NOMO-1 (cell line): ENCODE results near the gene PCNP.
"Not testable (repeated sequence)": the region's sequence is repeated elsewhere in the genome, so short reads cannot be mapped to it uniquely, and the experiment has no call there.

Source experiments
- DNase-seq, 2 experiments: peaks; one replicate each; lab custom pipeline; 2025; ENCODE audit not compliant: unreplicated experiment in 2 of 2; lab: John Stamatoyannopoulos, UW

Gene PCNP, protein sequence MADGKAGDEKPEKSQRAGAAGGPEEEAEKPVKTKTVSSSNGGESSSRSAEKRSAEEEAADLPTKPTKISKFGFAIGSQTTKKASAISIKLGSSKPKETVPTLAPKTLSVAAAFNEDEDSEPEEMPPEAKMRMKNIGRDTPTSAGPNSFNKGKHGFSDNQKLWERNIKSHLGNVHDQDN

DNA sequence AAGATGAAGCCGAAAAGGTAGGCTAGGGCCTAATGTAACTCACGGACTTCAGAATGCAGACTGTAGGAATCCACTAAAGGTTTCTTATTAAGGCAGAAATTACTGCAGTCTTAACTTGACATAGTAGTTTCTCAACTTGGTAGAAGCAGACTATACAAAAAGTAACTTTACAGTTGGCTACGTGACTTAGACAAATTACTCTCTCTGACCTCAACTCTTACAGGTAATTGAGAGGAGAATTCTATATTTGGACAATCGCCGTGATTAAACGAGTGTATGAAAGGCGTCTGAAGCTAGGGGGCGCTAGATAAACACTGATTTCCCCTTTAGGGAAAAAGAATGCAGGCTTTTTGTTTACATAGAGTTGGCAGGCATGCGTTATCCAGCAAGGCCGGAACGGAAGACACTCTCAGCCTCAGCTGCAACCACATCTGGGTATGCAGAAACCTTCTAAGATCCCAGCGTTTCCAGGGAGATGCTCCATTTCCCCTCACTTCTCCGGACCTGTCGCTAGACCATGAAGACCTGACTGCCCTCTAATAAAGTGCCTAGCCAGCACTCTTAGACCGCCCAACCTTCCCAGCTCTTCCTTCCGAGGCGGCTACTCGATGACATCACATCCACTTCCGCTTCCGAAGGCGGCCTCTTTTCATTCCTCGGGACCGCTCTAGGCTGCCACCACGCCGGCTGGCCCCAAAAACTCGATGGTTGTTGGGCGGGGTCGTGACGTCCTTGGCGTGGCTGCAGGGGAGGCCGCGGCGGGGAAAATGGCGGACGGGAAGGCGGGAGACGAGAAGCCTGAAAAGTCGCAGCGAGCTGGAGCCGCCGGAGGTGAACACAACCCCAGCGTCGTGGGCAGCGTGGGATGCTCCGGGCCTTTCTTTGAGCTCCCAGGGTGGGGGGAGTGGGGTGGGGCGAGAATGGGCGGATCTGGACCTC lies at the start of gene PCNP:
PCNP (plus strand) TSS at position 732 of the 939 bp plus-strand sequence; CDS start at position 768, 36 bp downstream.
- peak; percentile 97 for DNase-seq

DNA sequence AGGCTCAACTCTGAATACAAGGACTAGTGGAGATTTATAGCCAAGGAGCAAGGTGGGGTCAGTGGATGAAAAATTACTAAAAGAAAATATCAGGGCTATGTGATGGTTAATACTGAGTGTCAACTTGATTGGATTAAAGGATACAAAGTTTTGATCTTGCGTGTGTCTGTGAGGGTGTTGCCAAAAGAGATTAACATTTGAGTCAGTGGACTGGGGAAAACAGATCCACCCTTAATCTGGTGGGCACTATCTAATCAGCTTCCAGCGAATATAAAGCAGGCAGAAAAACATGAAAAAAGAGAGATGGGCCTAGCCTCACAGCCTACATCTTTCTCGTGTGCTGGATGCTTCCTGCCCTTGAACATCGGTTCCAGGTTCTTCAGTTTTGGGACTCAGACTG lies 46.5 kb upstream of the PCNP start:
- DNase-seq: no peak

DNA sequence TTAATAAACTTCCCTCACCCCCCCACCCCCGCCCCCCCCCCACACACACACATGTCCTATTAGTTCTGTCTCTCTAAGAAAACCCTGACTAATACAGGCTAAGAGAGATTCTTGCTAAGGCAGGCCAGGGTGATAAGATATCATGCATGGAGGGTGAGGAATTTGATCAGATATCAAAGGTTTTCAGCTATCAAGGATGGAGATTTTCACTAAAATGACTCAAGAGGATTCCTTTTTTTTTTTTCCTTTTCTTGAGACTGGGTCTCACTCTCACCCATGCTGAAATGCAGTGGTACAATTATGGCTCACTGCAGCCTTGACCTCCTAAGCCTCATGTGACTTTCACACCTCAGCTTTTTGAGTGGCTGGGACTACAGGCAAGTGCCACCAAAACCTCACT lies 46.1 kb upstream of the PCNP start:
- DNase-seq: no peak

DNA sequence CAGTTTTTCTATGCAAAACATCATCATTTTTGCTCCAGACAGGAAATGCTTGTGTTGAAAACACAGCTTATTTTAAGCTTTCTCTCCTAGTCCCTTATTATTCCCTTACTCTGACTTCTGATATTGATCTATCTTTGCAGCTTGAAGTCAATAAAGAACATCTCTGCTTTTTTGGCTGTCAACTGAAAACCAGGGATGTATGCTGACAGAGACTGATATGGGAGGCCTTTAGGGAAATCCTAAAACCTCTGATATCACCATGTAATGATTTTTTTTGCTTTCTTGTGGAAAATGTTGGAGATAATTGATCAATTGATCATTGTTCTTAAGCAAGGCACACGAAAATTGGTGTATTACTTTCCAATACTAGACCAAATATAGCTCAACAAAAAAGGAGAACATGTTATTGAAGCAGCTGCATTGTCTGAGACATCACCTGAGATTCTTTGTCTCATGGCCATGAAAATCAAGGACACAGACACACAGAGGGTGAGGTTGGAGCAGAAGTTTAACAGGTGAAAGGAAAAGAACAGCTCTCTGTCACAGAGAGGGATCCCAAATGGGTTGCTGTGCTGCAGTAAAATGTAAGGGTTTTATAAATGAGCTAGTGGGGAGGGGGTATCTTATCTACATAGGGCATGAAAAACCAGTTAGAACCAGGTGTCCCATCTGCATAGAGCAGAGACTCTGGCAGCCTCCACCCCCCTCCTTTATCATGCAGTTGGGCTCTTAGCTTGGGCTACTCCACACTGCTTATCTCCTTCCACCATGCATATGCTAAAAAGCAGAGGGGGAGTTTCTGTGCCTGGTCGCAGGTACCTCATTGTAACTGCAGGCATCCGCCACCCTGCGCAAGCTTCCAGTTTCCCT lies 43.9 kb upstream of the PCNP start:
- DNase-seq: no peak

DNA sequence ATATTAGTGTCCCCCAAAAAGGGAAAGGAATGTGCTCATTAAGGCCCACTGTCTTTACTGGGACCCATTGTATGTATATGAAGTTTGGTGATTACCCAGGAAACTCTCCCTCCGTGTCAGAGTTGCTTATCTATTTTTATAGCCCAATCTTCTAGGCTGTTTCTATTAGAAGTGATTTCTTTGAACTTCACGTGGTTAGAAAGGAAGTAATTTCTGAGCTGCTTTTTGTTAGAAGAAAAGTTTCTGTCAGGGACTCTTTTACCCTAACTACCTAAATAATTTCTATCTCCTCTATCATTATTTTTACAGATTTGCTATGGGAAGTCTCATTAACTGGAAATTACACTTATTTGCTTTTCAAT lies 43.3 kb upstream of the PCNP start:
- no peak for DNase-seq

DNA sequence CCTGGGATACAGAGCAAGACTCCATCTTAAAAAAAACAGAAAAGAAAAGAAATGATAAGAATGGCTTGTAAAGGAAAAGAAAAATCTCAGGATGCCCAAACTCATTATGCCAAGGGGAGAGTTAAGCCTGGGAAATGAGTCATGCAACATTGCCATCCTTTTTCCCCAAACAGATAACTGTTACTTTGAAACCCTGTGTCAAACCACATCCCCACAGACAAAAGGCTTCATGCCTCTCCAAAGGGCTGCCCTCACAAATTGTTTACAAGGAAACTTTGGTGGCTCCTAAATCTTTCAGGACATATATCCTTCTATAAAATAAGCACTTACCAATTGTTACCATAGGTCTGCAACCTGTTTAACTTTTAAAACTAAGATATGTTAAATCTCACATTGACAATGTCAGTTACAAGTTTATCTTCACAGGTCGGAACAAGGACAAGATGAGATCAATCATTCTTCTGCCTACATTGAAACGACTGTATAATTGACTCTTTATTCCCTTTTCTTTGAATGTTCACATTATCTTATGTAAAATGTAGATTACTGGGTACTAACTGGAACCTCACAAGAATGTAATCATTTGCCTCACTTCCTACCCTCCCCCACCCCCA lies 42.4 kb upstream of the PCNP start:
- DNase-seq: no peak

DNA sequence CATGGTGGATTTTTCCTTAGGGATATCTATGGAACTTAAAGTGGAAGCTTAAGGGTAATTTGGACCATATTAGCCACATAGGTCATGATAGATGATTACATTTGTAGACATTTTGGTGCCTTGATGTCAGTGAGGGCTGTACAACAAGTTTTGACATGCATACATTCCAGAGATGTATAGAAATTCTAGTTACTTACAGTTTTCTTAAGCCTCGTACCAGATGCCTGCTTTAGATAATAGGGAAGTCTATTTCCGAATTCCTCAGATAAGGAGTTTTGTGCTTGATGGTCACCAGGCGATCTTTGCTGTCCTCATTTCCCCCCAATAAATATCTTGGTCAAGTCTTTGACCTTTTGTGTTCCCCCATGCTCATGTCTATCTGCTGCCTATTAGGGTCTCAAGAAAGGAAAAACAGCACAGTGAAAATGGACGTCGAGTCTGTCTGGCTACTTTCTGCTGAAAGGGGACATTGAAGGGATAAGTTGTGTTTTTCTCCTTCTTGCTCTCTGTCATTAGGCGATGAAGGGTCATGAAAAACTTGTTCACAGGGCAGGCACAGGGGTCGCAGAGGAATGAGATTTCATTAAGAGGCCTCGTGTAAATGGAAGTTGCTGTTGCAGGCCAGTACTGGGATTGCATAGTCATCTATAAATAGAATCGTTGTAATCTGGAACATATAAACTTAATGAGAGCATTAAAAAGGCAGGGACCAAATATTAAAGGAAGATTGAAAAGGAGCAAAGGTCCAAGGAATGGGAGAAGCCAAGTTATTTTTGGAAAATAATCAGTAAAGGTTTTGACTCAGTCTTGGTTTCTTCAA lies 41.0 kb upstream of the PCNP start:
- no peak for DNase-seq

DNA sequence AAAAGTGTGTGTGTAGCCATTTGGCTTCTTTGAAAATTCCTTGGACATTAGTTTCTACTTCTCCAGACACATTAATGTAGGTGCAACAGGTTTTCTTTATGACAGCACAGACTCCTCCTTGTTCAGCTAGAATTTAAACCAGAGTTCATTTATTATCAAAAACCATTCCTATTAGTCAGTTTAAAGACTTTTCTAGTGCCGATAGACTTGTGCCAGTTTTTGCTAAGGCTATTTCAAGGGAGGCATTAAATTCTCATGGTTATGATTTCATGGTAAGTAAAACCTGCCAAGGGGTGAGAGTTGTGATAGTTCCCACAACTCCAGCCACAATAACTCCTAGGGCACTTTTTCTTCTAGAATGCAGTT lies 40.4 kb upstream of the PCNP start:
- no peak for DNase-seq

DNA sequence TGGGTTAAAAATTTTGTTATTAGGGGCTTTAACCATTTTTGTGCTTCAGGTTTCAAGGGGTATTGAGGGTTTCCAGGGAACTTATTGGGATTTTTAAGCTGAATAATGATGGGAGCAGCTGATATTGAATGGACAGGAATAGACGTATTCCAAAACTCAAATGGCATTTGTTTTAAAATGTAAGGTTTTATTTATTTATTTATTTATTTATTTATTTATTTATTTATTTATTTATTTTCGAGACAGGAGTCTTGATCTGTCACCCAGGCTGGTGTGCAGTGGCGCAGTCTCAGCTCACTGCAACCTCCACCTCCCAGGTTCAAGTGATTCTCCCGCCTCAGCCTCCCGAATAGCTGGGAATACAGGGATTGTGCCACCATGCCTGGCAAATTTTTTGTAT lies 38.8 kb upstream of the PCNP start:
- DNase-seq: no peak

DNA sequence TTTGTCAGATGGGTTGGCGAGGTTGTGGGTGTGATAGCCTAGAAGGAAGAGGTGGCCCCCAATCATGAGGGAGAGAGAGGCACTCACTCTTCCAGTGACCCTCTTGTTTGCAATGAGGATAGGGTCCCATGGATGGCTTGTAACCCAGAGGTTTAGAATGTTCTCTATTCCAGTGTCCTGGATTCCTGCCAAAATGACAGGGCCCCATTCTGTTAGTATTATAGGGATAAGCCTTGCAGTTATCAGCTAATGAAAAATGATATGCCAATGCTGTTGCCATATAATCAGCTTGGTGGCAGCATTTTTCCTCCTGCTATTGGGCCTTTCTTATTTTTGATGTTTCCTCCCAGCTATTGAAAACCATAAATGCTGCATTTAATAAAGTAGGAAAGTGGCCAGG lies 37.7 kb upstream of the PCNP start:
- DNase-seq: no peak

DNA sequence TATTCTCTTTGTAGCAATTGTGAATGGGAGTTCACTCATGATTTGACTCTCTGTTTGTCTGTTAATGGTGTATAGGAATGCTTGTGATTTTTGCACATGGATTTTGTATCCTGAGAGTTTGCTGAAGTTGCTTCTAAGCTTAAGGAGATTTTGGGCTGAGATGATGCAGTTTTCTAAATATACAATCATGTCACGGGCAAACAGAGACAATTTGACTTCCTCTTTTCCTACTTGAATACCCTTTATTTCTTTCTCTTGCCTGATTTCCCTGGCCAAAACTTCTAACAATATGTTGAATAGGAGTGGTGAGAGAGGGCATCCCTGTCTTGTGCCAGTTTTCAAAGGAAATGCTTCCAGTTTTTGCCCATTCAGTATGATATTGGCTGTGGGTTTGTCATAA lies 37.0 kb upstream of the PCNP start:
- DNase-seq: not testable (repeated sequence)

DNA sequence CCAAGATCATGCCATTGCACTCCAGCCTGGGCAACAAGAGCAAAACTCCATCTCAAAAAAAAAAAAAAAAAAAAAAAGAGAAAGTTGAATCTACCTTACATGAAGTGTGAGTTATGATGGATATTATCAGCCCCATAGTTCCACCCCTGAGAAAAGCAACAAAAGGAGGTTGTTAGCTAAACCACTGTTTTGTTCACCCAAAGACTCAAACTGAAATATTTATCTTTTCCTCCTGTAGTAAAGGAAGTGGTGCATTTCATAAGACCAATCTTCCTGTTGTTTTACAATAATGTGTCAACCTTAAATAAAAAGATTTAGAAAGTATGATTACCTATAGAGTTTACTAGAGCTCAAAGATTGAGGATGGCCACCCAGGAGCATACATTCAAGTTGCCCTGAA lies 31.0 kb upstream of the PCNP start:
- DNase-seq: peak in 1 of 2 experiments; percentile 18

DNA sequence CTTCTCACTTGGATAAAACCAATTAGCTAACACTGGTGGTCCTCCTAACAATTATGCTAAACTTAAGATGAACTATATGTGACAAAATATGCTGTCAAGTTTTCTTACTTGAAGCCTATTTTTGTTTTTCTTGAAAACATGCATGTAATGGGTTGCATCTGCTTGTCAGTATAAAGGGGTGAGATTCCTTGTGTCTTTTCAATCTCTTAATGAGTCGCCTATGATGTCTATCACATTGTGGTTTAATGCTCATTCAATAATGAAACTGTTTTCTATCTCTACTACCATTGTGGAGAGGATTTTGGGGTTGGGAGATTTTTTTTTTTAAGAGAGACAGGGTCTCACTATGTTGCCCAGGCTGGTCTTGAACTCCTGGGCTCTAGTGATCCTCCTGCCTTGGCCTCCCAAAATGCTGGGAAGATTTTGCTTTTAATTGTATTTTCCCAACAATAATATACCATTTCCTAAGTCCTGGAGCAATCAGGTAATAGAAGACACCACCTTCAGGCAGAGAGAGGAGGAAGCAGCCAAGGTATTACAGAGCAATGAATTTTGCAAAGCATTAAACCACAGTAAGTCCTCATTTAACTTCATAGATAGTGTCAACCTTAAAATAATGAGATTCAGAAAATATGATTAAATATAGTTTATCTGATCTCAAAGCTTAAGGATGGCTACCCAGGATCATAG lies 29.7 kb upstream of the PCNP start:
- no peak for DNase-seq

DNA sequence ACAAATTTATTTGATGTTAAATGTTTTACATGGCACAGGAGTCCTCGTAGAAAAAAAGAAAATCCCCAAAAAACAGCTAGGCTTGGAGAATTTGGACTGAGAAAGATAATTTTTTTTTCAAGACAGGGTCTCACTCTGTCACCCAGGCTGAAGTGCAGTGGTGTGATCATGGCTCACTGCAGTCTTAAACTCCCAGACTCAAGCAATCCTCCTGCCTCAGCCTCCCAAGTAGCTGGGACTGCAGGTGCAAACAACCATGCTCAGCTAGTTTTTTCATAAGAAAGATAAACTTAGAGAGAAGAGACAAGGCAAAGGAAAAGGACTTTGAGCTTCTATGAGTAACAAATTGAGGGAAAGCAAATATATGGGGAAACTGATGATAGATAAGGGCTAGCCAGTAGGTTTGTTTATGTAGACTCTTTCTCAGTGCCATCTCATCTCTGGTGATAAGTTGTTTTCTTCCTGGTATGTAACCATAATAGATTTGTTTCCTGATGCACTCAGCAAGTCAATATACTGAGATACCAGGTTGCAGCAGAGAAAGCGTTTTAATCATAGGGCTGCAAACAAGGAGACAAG lies 25.4 kb upstream of the PCNP start:
- no peak for DNase-seq

DNA sequence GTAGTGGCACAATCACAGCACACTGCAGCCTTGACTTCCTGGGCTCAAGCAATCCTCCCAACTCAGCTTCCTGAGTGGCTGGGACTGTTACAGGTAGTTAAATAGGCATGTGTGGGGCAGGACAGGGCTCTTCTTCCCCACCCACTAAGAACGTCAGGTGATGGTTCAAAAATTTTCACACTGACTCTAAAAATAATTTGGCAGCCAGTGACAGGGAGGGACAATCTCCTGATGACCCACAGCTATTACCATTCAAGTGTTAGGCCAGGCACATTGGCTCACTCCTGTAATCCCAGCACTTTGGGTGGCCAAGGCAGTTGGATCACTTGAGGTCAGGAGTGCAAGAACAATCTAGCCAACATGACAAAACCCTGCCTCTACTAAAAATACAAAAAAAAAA lies 24.5 kb upstream of the PCNP start:
- no peak for DNase-seq

DNA sequence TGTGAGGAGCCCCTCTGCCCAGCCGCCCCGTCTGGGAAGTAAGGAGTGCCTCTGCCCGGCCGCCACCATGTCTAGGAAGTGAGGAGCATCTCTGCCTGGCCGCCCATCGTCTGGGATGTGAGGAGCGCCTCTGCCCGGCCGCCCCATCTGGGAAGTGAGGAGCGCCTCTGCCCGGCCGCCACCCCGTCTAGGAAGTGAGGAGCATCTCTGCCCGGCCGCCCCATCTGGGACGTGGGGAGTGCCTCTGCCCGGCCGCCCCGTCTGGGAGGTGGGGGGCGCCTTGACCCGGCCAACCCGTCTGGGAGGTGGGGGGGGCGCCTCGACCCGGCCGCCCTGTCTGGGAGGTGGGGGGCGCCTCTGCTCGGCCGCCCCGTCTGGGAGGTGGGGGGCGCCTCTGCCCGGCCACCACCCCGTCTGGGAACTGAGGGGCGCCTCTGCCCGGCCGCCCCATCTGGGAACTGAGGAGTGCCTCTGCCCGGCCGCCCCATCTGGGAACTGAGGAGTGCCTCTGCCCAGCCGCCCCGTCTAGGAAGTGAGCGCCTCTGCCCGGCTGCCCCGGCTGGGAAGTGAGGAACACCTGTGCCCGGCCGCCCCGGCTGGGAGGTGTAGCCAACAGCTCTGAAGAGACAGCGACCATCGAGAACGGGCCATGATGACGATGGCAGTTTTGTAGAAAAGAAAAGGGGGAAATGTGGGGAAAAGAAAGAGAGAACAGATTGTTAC lies 22.5 kb upstream of the PCNP start:
- DNase-seq: not testable (repeated sequence)

DNA sequence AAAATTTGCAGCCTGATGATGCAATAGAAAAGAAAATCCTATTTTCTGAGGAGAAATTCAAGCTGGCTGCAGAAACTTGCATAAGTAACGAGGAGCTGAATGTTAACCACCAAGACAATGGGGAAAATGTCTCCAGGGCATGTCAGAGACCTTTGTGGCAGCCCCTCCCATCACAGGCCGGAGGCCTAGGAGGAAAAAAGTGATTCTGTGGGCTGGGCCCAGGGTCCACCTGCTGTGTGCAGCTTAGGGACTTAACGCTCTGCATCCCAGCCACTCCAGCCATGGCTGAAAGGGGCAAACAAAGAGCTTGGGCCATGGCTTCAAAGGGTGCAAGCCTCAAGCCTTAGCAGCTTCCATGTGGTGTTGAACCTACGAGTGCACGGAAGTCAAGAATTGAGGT lies 20.6 kb upstream of the PCNP start:
- DNase-seq: not testable (repeated sequence)

DNA sequence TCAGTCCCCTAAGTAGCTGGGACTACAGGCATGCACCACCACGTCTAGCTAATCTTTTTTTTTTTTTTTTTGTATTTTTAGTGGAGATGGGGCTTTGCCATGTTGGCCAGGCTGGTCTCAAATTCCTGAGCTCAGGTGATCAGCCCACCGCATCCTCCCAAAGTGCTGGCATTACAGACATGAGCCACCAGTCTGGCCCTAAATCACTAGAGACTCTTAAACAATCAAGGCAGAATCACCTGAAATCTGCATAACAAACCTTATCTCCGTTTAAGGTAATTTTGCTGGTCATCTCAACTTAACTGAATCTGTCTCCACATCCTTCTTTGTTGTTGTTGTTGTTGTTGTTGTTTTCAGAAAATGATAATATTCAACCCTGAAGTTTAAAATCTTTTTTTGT lies 17.9 kb upstream of the PCNP start:
- no peak for DNase-seq
